Trophoblast cell (in vitro differentiated cells and primary cell): Measurements from ENCODE around the gene FAXC.

Experiments used
- DNase-seq, 2 donors: peaks; one replicate each; pipeline ENCODE4 v3.0.0-alpha.2; 2016
- H2AFZ ChIP-seq: 2 replicates; pipeline ENCODE4 v1.6.1; 2013; ENCODE audit warnings: low read length, moderate library complexity, mild to moderate bottlenecking; ENCODE audit not compliant: insufficient read depth, poor library complexity
- H2AK5ac ChIP-seq: 2 replicates; pipeline ENCODE4 v1.6.1; 2013; ENCODE audit warnings: mild to moderate bottlenecking, low read length
- H2BK120ac ChIP-seq: 2 replicates; pipeline ENCODE4 v1.6.1; 2013; ENCODE audit warnings: low read length, mild to moderate bottlenecking, moderate library complexity; ENCODE audit not compliant: insufficient read depth, poor library complexity
- H2BK12ac ChIP-seq: 2 replicates; pipeline ENCODE4 v1.6.1; 2013; ENCODE audit warnings: mild to moderate bottlenecking, low read length, moderate library complexity
- H2BK5ac ChIP-seq: 2 replicates; pipeline ENCODE4 v1.6.1; 2013; ENCODE audit warnings: low read length, low read depth, moderate library complexity, mild to moderate bottlenecking; ENCODE audit not compliant: poor library complexity
- H3K14ac ChIP-seq: 2 replicates; pipeline ENCODE4 v1.6.1; 2013; ENCODE audit warnings: mild to moderate bottlenecking, low read length
- H3K18ac ChIP-seq: 2 replicates; pipeline ENCODE4 v1.6.1; 2013; ENCODE audit warnings: mild to moderate bottlenecking, low read length
- H3K23ac ChIP-seq: 2 replicates; pipeline ENCODE4 v1.6.1; 2013; ENCODE audit warnings: low read length
- H3K27ac ChIP-seq: 2 replicates; pipeline ENCODE4 v1.5.1; 2013; ENCODE audit warnings: low read depth, mild to moderate bottlenecking, inconsistent platforms, low read length, moderate library complexity
- H3K27me3 ChIP-seq: 2 replicates; pipeline ENCODE4 v1.6.1; 2013; ENCODE audit warnings: inconsistent platforms, mild to moderate bottlenecking, low read length, moderate library complexity; ENCODE audit not compliant: insufficient read depth
- H3K36me3 ChIP-seq, 2 experiments: 1 replicate in 1 of 2; 2 replicates in 1 of 2; pipeline ENCODE4 v1.6.1; 2013; ENCODE audit warnings: low read length in 2 of 2, mild to moderate bottlenecking in 2 of 2, moderate library complexity in 1 of 2; ENCODE audit not compliant: insufficient read depth in 2 of 2, control insufficient read depth in 1 of 2
- H3K4ac ChIP-seq: 2 replicates; pipeline ENCODE4 v1.6.1; 2013; ENCODE audit warnings: low read depth, mild to moderate bottlenecking, low read length, moderate library complexity
- H3K4me1 ChIP-seq, 2 experiments: 1 replicate in 1 of 2; 2 replicates in 1 of 2; pipeline ENCODE4 v1.6.1; 2013; ENCODE audit warnings: low read length in 2 of 2, mild to moderate bottlenecking in 2 of 2, moderate library complexity in 1 of 2; ENCODE audit not compliant: insufficient read depth in 2 of 2, control insufficient read depth in 1 of 2
- H3K4me2 ChIP-seq: 2 replicates; pipeline ENCODE4 v1.6.1; 2013; ENCODE audit warnings: inconsistent platforms, mild to moderate bottlenecking, low read length, moderate library complexity
- H3K4me3 ChIP-seq: 2 replicates; pipeline ENCODE4 v1.5.1; 2013; ENCODE audit warnings: mild to moderate bottlenecking, low read depth, low read length, inconsistent platforms
- H3K79me1 ChIP-seq: one replicate; pipeline ENCODE4 v1.6.1; 2013; ENCODE audit warnings: low read length
- H3K79me2 ChIP-seq: 2 replicates; pipeline ENCODE4 v1.6.1; 2013; ENCODE audit warnings: low read length, mild to moderate bottlenecking; ENCODE audit not compliant: control insufficient read depth, insufficient read depth, poor library complexity
- H3K9ac ChIP-seq: 2 replicates; pipeline ENCODE4 v1.6.1; 2013; ENCODE audit warnings: mild to moderate bottlenecking, low read length
- H3K9me3 ChIP-seq: 2 replicates; pipeline ENCODE4 v1.6.1; 2013; ENCODE audit warnings: low read depth, mild to moderate bottlenecking, control low read depth, inconsistent platforms, low read length; ENCODE audit not compliant: insufficient read depth
- H4K12ac ChIP-seq: 2 replicates; pipeline ENCODE4 v1.6.1; 2013; ENCODE audit warnings: low read depth, mild to moderate bottlenecking, low read length, moderate library complexity
- H4K8ac ChIP-seq: 2 replicates; pipeline ENCODE4 v1.6.1; 2013; ENCODE audit warnings: low read depth, mild to moderate bottlenecking, low read length, moderate library complexity
- H4K91ac ChIP-seq: one replicate; pipeline ENCODE4 v1.6.1; 2013; ENCODE audit warnings: low read depth, mild to moderate bottlenecking, low read length, moderate library complexity
- WGBS: extraction: QIAGEN DNeasy Blood & Tissue Kit; methylation state at CpG from one replicate; pipeline ENCODE4 v1.1.7; 2013; ENCODE audit warnings: missing lambda C conversion rate; ENCODE audit not compliant: insufficient read length, insufficient coverage; ENCODE audit errors: extremely low coverage; 5-methylcytosine and 5-hydroxymethylcytosine counted together

The FAXC gene

DNA sequence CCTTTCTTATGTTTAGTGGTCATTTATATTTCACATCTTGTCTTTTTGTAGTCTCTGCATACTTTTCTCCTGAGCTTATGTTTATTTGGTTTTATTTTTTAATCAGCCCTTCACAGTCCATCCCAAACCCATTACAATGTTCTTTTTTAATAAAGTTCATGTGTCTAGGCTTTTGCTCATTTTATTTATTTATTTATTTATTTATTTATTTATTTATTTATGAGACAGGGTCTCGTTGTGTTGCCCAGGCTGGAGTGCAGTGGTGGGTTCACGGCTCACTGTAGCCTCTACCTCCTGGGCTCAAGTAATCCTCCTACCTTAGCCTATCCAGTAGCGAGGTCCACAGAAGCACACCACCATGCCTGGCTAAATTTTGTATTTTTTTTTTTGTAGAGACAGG is 41.4 kb upstream of the FAXC start:
- no peak overlapping the region for H3K4ac ChIP-seq
- no peak overlapping the region for H3K14ac ChIP-seq
- H3K23ac ChIP-seq = no peak overlapping the region
- H3K9ac ChIP-seq = no peak overlapping the region
- H3K27ac ChIP-seq = no peak overlapping the region
- no peak overlapping the region for H3K18ac ChIP-seq
- no peak overlapping the region for H4K8ac ChIP-seq
- H2BK120ac ChIP-seq = no peak overlapping the region
- no peak overlapping the region for H2AK5ac ChIP-seq
- H3K27me3 ChIP-seq = no peaks in the 10 kb centered on the region
- no peak overlapping the region for H2BK12ac ChIP-seq
- WGBS = no CpG with 5 or more reads among the region's 3 CpGs
- H3K36me3 ChIP-seq = no peaks in the 10 kb centered on the region
- H2AFZ ChIP-seq = no peak overlapping the region
- peaks cover 4% of the 10 kb centered on the region for H3K79me2 ChIP-seq
- H3K4me1 ChIP-seq = peaks cover 0 to 2% of the 10 kb centered on the region in 2 experiments
- no peak for DNase-seq
- H4K91ac ChIP-seq = no peak overlapping the region
- H3K4me3 ChIP-seq = no peak overlapping the region
- no peaks in the 10 kb centered on the region for H3K9me3 ChIP-seq
- no peak overlapping the region for H4K12ac ChIP-seq
- H2BK5ac ChIP-seq = no peak overlapping the region
- H3K79me1 ChIP-seq = peaks cover 6% of the 10 kb centered on the region
- no peak overlapping the region for H3K4me2 ChIP-seq

DNA sequence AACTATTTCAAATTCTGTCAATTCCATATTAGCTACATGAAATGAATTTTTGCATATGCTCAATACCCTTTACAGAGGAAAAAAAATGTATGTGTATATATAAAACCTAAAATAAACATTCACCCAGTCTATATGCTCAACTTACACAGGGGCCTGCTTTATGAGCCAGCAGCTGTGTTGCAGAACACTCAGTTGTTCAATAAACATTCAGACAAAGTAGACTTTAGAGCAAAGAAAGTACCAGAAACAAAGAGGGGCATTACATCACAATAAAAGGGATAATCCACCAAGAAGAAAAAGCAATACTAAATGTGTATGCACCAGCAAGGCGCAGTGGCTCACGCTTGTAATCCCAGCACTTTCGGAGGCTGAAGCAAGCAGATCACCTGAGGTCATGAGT is 35.0 kb upstream of the FAXC start:
- Histone ChIP-seq H3K79me2 (no peaks in the 10 kb centered on the region), H2BK120ac (no peak overlapping the region), H3K27ac (no peak overlapping the region), H3K9me3 (no peaks in the 10 kb centered on the region), H3K23ac (no peak overlapping the region), H2BK12ac (no peak overlapping the region), H4K12ac (no peak overlapping the region), H3K18ac (no peak overlapping the region), H3K36me3 (no peaks in the 10 kb centered on the region), H4K8ac (no peak overlapping the region), H3K79me1 (no peaks in the 10 kb centered on the region), H3K4me2 (no peak overlapping the region), H3K27me3 (no peaks in the 10 kb centered on the region), H2AK5ac (no peak overlapping the region), H4K91ac (no peak overlapping the region), H3K9ac (no peak overlapping the region), H2BK5ac (no peak overlapping the region), H3K4me3 (no peak overlapping the region), H3K14ac (no peak overlapping the region), H3K4ac (no peak overlapping the region), H3K4me1 (no peaks in the 10 kb centered on the region), H2AFZ (no peak overlapping the region)
- WGBS = no CpG with 5 or more reads among the region's 3 CpGs
- no peak for DNase-seq

DNA sequence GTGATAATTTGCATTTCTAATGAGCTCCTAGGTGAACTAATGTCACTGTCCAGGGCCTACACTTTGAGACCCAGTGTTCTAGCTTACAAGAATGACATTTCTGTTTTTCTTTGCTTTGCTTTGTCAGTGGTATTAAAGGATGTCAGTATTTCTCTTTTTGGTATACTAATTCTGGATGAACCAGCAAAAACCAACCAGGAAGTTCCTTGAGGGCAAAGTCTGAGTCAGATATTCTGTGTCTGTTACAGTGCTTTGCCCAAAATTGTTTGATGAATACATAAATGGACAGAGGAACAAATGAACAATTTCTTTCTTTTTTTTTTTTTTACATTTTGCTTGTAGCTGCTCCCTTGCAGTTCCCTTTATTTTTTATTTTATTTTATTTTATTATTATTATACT is 29.2 kb upstream of the FAXC start:
- H3K14ac ChIP-seq = no peak overlapping the region
- no peak overlapping the region for H3K4me3 ChIP-seq
- H4K12ac ChIP-seq = no peak overlapping the region
- H3K9ac ChIP-seq = no peak overlapping the region
- no peak overlapping the region for H3K23ac ChIP-seq
- no peak overlapping the region for H3K27ac ChIP-seq
- H4K91ac ChIP-seq = no peak overlapping the region
- H3K79me1 ChIP-seq = no peaks in the 10 kb centered on the region
- no peak overlapping the region for H4K8ac ChIP-seq
- H3K4me1 ChIP-seq = no peaks in the 10 kb centered on the region
- H2AFZ ChIP-seq = no peak overlapping the region
- no peak overlapping the region for H3K4ac ChIP-seq
- H2BK5ac ChIP-seq = no peak overlapping the region
- H3K79me2 ChIP-seq = no peaks in the 10 kb centered on the region
- H3K18ac ChIP-seq = no peak overlapping the region
- no peak overlapping the region for H2BK12ac ChIP-seq
- H3K36me3 ChIP-seq = no peaks in the 10 kb centered on the region
- no peak overlapping the region for H3K4me2 ChIP-seq
- H3K27me3 ChIP-seq = no peaks in the 10 kb centered on the region
- H2BK120ac ChIP-seq = no peak overlapping the region
- no peaks in the 10 kb centered on the region for H3K9me3 ChIP-seq
- no peak for DNase-seq
- H2AK5ac ChIP-seq = no peak overlapping the region

DNA sequence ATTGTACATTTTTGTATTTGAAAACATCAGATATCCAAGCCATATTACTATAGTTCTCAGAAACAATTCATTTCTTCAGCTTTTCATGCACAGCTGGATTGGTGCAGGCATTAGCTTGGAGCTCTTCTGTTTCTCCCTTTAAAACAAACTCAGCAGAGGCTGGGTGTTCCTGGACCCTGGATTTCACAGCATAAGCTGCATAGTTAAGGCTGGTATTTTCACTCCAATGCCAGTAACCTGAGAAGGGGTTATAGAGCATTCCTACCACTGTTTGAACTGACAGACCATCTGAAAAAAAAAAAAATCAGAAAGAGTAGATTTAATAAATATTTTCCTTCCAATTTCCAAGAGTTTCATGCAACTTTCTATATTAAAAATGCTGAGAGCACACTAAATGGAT is 20.1 kb upstream of the FAXC start:
- no peak overlapping the region for H4K12ac ChIP-seq
- no peaks in the 10 kb centered on the region for H3K79me2 ChIP-seq
- H3K27ac ChIP-seq = no peak overlapping the region
- H4K91ac ChIP-seq = no peak overlapping the region
- no peak overlapping the region for H3K18ac ChIP-seq
- no peak overlapping the region for H3K4me2 ChIP-seq
- no peaks in the 10 kb centered on the region for H3K9me3 ChIP-seq
- H3K4me1 ChIP-seq = no peaks in the 10 kb centered on the region
- no peak overlapping the region for H2BK120ac ChIP-seq
- H4K8ac ChIP-seq = no peak overlapping the region
- no peak overlapping the region for H3K23ac ChIP-seq
- no peaks in the 10 kb centered on the region for H3K36me3 ChIP-seq
- no peak overlapping the region for H3K9ac ChIP-seq
- H2AFZ ChIP-seq = no peak overlapping the region
- no peaks in the 10 kb centered on the region for H3K79me1 ChIP-seq
- no peak overlapping the region for H2BK12ac ChIP-seq
- no peak overlapping the region for H2BK5ac ChIP-seq
- no peaks in the 10 kb centered on the region for H3K27me3 ChIP-seq
- H3K4ac ChIP-seq = no peak overlapping the region
- H3K14ac ChIP-seq = no peak overlapping the region
- DNase-seq = no peak
- H2AK5ac ChIP-seq = no peak overlapping the region
- no peak overlapping the region for H3K4me3 ChIP-seq

DNA sequence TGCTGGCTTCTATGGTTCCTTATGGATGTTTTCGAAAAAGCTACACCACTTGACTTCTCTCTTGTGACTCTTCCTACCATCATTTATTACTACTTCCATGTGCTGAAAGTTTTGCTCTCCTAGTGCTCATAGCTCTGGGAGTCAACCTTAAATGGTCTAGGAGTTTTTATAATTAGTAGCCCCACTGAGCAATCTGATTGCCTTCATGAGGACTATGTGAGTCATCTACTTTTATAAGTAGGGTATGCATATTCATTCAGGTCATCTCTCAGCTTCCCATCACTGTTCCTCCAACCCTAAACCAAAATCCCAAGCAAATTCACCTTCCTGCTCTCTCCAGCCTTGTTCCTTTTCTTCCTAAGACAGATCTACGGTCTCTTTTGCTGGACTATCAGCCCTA is 17.4 kb upstream of the FAXC start:
- H3K9me3 ChIP-seq = no peaks in the 10 kb centered on the region
- no peak overlapping the region for H2BK12ac ChIP-seq
- no CpG with 5 or more reads among the region's 2 CpGs for WGBS
- H4K8ac ChIP-seq = no peak overlapping the region
- H3K4me2 ChIP-seq = no peak overlapping the region
- H3K14ac ChIP-seq = no peak overlapping the region
- no peaks in the 10 kb centered on the region for H3K79me1 ChIP-seq
- H3K9ac ChIP-seq = no peak overlapping the region
- H2BK5ac ChIP-seq = no peak overlapping the region
- no peak overlapping the region for H2AK5ac ChIP-seq
- no peaks in the 10 kb centered on the region for H3K36me3 ChIP-seq
- no peak overlapping the region for H4K91ac ChIP-seq
- H2AFZ ChIP-seq = no peak overlapping the region
- H2BK120ac ChIP-seq = no peak overlapping the region
- H3K18ac ChIP-seq = no peak overlapping the region
- H3K4me3 ChIP-seq = no peak overlapping the region
- H4K12ac ChIP-seq = no peak overlapping the region
- H3K79me2 ChIP-seq = no peaks in the 10 kb centered on the region
- no peak overlapping the region for H3K23ac ChIP-seq
- no peak overlapping the region for H3K4ac ChIP-seq
- DNase-seq = no peak
- H3K27ac ChIP-seq = no peak overlapping the region
- H3K27me3 ChIP-seq = no peaks in the 10 kb centered on the region
- no peaks in the 10 kb centered on the region for H3K4me1 ChIP-seq
